HepG2 (cell line): ENCODE measurements around the gene ALDOA. TPM values are rescaled to one million over a fixed set of nuclear protein-coding genes. Genes with fewer than 3 reads are reported as not detected.

ENCODE experiments used
- FOXC1 ChIP-seq: sonication (generic); formaldehyde crosslinking; IDR thresholded peaks from 2 replicates; pipeline ENCODE4 v1.8.0; 2022; ENCODE audit warnings: mild to moderate bottlenecking, missing genetic modification reagents, borderline replicate concordance
- HDAC2 ChIP-seq: sonication (generic); formaldehyde crosslinking; IDR thresholded peaks from 2 replicates; pipeline ENCODE4 v1.4.0; 2020; ENCODE audit warnings: missing genetic modification reagents
- HOXA5 ChIP-seq: sonication (generic); formaldehyde crosslinking; IDR thresholded peaks from 2 replicates; pipeline ENCODE4 v1.4.0; 2020; ENCODE audit warnings: missing genetic modification reagents
- KLF16 ChIP-seq, 2 experiments: sonication (generic) in 1 of 2; formaldehyde crosslinking in 1 of 2; IDR thresholded peaks; 2 replicates each; pipeline versions ENCODE4 v1.6.1 to v1.8.0; 2016 to 2023; ENCODE audit warnings: missing genetic modification reagents in 2 of 2, missing compliant biosample characterization in 1 of 2
- SATB2 ChIP-seq: sonication (generic); formaldehyde crosslinking; IDR thresholded peaks from 2 replicates; pipeline ENCODE4 v1.5.0; 2020; ENCODE audit warnings: missing genetic modification reagents
- SP5 ChIP-seq: IDR thresholded peaks from 2 replicates; pipeline ENCODE4 v1.6.1; 2016; ENCODE audit warnings: low read depth, borderline replicate concordance
- SRY ChIP-seq: sonication (generic); formaldehyde crosslinking; IDR thresholded peaks from 2 replicates; pipeline ENCODE4 v1.8.0; 2022; ENCODE audit warnings: mild to moderate bottlenecking, missing genetic modification reagents
- TAF1 ChIP-seq: sonication (generic); formaldehyde crosslinking; IDR thresholded peaks from 2 replicates; pipeline ENCODE4 v1.4.0; 2020; ENCODE audit warnings: missing genetic modification reagents
- TAF15 ChIP-seq: fragments of 200-400 bp; formaldehyde crosslinking; IDR thresholded peaks from one replicate; pipeline ENCODE4 v1.6.1; 2018; ENCODE audit warnings: mild to moderate bottlenecking, low read depth, low read length; ENCODE audit not compliant: poor library complexity, severe bottlenecking
- ZFAT ChIP-seq: sonication (generic); formaldehyde crosslinking; conservative IDR thresholded peaks from 2 replicates; pipeline ENCODE4 v1.8.1; 2023; ENCODE audit warnings: missing genetic modification reagents, inconsistent platforms
- ZMYM4 ChIP-seq: sonication (generic); formaldehyde crosslinking; IDR thresholded peaks from 2 replicates; pipeline ENCODE4 v1.8.1; 2023; ENCODE audit warnings: mild to moderate bottlenecking, missing genetic modification reagents
- ZNF180 ChIP-seq: sonication (generic); formaldehyde crosslinking; IDR thresholded peaks from 2 replicates; pipeline ENCODE4 v1.4.0; 2020; ENCODE audit warnings: low read depth, missing genetic modification reagents, borderline replicate concordance
- ZNF264 ChIP-seq: sonication (generic); formaldehyde crosslinking; IDR thresholded peaks from 2 replicates; pipeline ENCODE4 v1.4.0; 2020; ENCODE audit warnings: missing genetic modification reagents
- ZNF296 ChIP-seq: sonication (generic); formaldehyde crosslinking; conservative IDR thresholded peaks from 2 replicates; pipeline ENCODE4 v1.5.0; 2020; ENCODE audit warnings: mild to moderate bottlenecking, missing genetic modification reagents
- ZNF335 ChIP-seq: sonication (generic); formaldehyde crosslinking; IDR thresholded peaks from 2 replicates; pipeline ENCODE4 v1.4.0; 2020; ENCODE audit warnings: missing genetic modification reagents
- ZNF367 ChIP-seq: sonication (generic); formaldehyde crosslinking; IDR thresholded peaks from 2 replicates; pipeline ENCODE4 v1.4.0; 2020; ENCODE audit warnings: missing genetic modification reagents, borderline replicate concordance
- ZNF678 ChIP-seq: sonication (generic); formaldehyde crosslinking; IDR thresholded peaks from 2 replicates; pipeline ENCODE4 v1.4.0; 2020; ENCODE audit warnings: mild to moderate bottlenecking, missing genetic modification reagents
- ZNF747 ChIP-seq: sonication (generic); formaldehyde crosslinking; IDR thresholded peaks from 2 replicates; pipeline ENCODE4 v1.8.1; 2023; ENCODE audit warnings: missing genetic modification reagents, mild to moderate bottlenecking, borderline replicate concordance
- ZSCAN20 ChIP-seq: sonication (generic); formaldehyde crosslinking; IDR thresholded peaks from 2 replicates; pipeline ENCODE4 v1.4.0; 2020; ENCODE audit warnings: missing genetic modification reagents, mild to moderate bottlenecking, borderline replicate concordance
- ZSCAN25 ChIP-seq: sonication (generic); formaldehyde crosslinking; IDR thresholded peaks from 2 replicates; pipeline ENCODE4 v1.8.0; 2022; ENCODE audit warnings: mild to moderate bottlenecking, missing genetic modification reagents
- polyA plus RNA-seq, 8 experiments: library from polyadenylated mRNA; depleted of rRNA in 3 of 8; stranded (reverse) in 7 of 8; unstranded in 1 of 8; fragments of >200 nt; fragmentation: Illumina TruSeq in 4 of 8; extraction: Trizol in 4 of 8; gene quantifications; 2 replicates each; pipeline versions ENCODE4 v1.2.1 to v1.2.3, GENCODE V29; 2011 to 2016; ENCODE audit warnings: low read depth in 4 of 8, missing spikeins in 1 of 8, mixed read lengths in 1 of 8; ENCODE audit not compliant: insufficient read depth in 1 of 8
- total RNA-seq, 5 experiments: library from RNA; depleted of rRNA; stranded (reverse); fragments of >200 nt; fragmentation: Illumina TruSeq; extraction: Trizol; gene quantifications; 2 replicates each; pipeline ENCODE4 v1.2.3, GENCODE V29; 2016; ENCODE audit warnings: low read depth in 1 of 5
- TF ChIP-seq, protein P1 (sequence below): IDR thresholded peaks from 2 replicates; pipeline ENCODE4 v1.6.1; 2016; ENCODE audit warnings: low read depth, missing genetic modification reagents, missing compliant biosample characterization
- TF ChIP-seq, protein P2 (sequence below): sonication (generic); formaldehyde crosslinking; IDR thresholded peaks from 2 replicates; pipeline ENCODE4 v1.5.0; 2020; ENCODE audit warnings: missing genetic modification reagents

ALDOA gene
- total and polyA plus RNA-seq, 2 of the 13 experiments (the other 11 are each of a cell fraction or from before 2014, with no cell fraction given) = 925 to 1,884 TPM

GRCh38 chr16:30064729-30065101, 845 bp upstream of the ALDOA start (continued):
- TF ChIP-seq, protein P1, sequence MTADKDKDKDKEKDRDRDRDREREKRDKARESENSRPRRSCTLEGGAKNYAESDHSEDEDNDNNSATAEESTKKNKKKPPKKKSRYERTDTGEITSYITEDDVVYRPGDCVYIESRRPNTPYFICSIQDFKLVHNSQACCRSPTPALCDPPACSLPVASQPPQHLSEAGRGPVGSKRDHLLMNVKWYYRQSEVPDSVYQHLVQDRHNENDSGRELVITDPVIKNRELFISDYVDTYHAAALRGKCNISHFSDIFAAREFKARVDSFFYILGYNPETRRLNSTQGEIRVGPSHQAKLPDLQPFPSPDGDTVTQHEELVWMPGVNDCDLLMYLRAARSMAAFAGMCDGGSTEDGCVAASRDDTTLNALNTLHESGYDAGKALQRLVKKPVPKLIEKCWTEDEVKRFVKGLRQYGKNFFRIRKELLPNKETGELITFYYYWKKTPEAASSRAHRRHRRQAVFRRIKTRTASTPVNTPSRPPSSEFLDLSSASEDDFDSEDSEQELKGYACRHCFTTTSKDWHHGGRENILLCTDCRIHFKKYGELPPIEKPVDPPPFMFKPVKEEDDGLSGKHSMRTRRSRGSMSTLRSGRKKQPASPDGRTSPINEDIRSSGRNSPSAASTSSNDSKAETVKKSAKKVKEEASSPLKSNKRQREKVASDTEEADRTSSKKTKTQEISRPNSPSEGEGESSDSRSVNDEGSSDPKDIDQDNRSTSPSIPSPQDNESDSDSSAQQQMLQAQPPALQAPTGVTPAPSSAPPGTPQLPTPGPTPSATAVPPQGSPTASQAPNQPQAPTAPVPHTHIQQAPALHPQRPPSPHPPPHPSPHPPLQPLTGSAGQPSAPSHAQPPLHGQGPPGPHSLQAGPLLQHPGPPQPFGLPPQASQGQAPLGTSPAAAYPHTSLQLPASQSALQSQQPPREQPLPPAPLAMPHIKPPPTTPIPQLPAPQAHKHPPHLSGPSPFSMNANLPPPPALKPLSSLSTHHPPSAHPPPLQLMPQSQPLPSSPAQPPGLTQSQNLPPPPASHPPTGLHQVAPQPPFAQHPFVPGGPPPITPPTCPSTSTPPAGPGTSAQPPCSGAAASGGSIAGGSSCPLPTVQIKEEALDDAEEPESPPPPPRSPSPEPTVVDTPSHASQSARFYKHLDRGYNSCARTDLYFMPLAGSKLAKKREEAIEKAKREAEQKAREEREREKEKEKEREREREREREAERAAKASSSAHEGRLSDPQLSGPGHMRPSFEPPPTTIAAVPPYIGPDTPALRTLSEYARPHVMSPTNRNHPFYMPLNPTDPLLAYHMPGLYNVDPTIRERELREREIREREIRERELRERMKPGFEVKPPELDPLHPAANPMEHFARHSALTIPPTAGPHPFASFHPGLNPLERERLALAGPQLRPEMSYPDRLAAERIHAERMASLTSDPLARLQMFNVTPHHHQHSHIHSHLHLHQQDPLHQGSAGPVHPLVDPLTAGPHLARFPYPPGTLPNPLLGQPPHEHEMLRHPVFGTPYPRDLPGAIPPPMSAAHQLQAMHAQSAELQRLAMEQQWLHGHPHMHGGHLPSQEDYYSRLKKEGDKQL (CRISPR knock-in tag) = 0 out of 2 replicates have a peak, but pooled peaks have one; percentile 4
- TF ChIP-seq ZNF180 = 0 out of 2 replicates have a peak, but pooled peaks have one; percentile 59
- TF ChIP-seq SRY (CRISPR knock-in tag) = no peak
- TF ChIP-seq TAF15 = peak; percentile 68
- TF ChIP-seq ZNF296 (CRISPR knock-in tag) = no peak
- no peak for TF ChIP-seq SP5 (CRISPR knock-in tag)
- peak; percentile 18; the same call in 1 of the 2 replicates for TF ChIP-seq HOXA5 (CRISPR knock-in tag)
- TF ChIP-seq ZSCAN20 (CRISPR knock-in tag) = peak; percentile 36; the same call in 1 of the 2 replicates
- TF ChIP-seq SATB2 (CRISPR knock-in tag) = 0 out of 2 replicates have a peak, but pooled peaks have one; percentile 8
- no peak for TF ChIP-seq ZMYM4
- TF ChIP-seq ZNF367 (CRISPR knock-in tag) = no peak
- TF ChIP-seq KLF16 (CRISPR knock-in tag; IDR thresholded peaks at IDR 0.05) = no peak
- TF ChIP-seq ZNF678 (CRISPR knock-in tag) = no peak
- TF ChIP-seq HDAC2 (CRISPR knock-in tag) = no peak
- no peak for TF ChIP-seq TAF1
- TF ChIP-seq ZNF747 = no peak
- TF ChIP-seq FOXC1 (CRISPR knock-in tag) = no peak
- TF ChIP-seq, protein P2, sequence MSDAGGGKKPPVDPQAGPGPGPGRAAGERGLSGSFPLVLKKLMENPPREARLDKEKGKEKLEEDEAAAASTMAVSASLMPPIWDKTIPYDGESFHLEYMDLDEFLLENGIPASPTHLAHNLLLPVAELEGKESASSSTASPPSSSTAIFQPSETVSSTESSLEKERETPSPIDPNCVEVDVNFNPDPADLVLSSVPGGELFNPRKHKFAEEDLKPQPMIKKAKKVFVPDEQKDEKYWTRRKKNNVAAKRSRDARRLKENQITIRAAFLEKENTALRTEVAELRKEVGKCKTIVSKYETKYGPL = 0 out of 2 replicates have a peak, but pooled peaks have one; percentile 12
- no peak for TF ChIP-seq ZSCAN25 (CRISPR knock-in tag)
- no peak for TF ChIP-seq ZNF335
- no peak for TF ChIP-seq ZNF264 (CRISPR knock-in tag)
- TF ChIP-seq ZFAT (CRISPR knock-in tag) = peak; percentile 89
